GM18508 (cell line): Measurements from ENCODE around the gene GNL3.
A peak's percentile ranks its signal among the peaks of the same experiment; 100 is the strongest.
"Not testable (repeated sequence)": the region's sequence is repeated elsewhere in the genome, so short reads cannot be mapped to it uniquely, and the experiment has no call there.

Source experiments
- ATAC-seq: cut with Tn5 transposase; IDR thresholded peaks from one replicate; pipeline ENCODE4 v1.9.1; 2021; ENCODE audit warnings: moderate number of reproducible peaks; ENCODE audit not compliant: insufficient read depth, unreplicated experiment

The GNL3 gene, protein sequence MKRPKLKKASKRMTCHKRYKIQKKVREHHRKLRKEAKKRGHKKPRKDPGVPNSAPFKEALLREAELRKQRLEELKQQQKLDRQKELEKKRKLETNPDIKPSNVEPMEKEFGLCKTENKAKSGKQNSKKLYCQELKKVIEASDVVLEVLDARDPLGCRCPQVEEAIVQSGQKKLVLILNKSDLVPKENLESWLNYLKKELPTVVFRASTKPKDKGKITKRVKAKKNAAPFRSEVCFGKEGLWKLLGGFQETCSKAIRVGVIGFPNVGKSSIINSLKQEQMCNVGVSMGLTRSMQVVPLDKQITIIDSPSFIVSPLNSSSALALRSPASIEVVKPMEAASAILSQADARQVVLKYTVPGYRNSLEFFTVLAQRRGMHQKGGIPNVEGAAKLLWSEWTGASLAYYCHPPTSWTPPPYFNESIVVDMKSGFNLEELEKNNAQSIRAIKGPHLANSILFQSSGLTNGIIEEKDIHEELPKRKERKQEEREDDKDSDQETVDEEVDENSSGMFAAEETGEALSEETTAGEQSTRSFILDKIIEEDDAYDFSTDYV

DNA sequence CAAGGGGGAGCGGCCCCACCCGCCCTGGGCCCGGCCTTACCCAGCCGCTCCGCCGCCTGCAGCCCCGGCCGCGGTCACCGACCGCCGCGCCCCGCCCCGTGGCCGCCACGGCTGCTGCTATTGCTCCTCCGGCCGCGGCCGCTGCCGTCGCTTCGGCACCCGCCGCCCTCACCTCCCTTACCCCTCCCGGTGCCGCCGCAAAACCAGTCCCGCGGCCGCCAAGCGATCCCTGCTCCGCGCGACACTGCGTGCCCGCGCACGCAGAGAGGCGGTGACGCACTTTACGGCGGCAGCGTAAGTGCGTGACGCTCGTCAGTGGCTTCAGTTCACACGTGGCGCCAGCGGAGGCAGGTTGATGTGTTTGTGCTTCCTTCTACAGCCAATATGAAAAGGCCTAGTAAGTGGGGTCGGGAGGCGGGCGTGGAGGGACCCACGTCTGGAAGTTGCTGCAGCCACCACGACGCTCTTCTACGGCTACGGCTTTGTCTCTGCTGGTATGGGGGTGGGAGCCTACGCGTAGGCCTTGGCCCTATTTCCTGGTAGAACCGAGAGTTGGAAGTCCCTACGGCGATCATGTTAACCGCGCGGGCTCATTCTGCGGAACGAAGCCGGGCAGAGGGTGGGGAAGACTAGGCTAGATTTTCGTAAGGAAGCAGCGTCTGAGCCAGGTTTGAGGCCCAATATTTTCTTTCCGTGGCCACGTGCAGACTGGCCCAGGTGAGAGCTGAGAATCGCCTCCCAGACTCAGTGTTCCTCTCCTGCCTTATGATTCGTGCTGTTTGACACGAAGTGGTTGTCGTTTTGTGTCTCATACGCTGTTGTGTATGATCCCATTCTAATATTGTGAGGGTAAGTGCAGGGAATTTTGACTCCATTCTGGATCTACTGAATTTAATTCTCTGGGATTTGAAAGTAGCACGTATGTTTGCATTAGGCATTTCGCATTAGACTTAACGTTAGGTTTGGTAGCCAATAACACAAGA lies at the start of gene GNL3, which contains the start of gene PBRM1:
Gene GNL3, plus strand, starts transcription at position 324 of the 983 bp plus-strand sequence. Its CDS starts 61 bp downstream, at position 385.
Gene PBRM1, minus strand, starts transcription at position 205 of the 983 bp plus-strand sequence.
- ATAC-seq: peak; percentile 42

DNA sequence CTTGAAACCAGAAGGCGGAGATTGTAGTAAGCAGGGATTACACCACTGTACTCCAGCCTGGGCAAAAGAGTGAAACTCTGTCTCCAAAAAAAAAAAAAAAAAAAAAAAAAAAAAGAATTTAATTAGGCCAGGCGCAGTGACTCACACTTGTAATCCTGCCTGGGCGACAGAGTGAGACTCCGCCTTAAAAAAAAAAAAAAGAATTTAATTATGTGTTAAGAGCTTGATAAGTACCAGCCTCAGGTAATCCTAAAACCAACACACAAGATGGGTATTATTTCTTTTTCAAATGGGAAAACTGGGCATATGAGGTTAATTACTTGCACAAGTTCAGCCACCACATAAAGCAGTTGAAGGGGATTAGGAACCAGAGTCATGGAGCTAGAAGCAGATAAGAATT lies 49.2 kb upstream of the GNL3 start:
- no peak for ATAC-seq

DNA sequence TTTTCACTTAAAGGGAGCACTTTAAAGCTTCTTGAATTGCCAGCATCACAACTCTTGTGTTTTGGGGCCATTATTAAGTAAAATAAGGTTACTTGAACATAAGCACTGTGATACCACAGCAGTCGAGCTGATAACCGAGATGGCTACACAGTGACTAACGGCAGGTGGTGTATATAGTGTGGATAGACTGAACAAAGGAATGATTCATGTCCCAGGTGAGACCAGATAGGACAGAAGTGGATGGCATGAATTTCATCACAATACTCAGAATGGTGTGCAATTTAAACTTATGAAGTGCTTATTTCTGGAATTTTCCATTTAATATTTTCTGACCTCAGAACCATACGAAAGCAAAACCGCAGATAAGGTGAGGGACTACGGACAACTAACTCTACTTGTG lies 40.3 kb upstream of the GNL3 start:
- ATAC-seq: no peak

DNA sequence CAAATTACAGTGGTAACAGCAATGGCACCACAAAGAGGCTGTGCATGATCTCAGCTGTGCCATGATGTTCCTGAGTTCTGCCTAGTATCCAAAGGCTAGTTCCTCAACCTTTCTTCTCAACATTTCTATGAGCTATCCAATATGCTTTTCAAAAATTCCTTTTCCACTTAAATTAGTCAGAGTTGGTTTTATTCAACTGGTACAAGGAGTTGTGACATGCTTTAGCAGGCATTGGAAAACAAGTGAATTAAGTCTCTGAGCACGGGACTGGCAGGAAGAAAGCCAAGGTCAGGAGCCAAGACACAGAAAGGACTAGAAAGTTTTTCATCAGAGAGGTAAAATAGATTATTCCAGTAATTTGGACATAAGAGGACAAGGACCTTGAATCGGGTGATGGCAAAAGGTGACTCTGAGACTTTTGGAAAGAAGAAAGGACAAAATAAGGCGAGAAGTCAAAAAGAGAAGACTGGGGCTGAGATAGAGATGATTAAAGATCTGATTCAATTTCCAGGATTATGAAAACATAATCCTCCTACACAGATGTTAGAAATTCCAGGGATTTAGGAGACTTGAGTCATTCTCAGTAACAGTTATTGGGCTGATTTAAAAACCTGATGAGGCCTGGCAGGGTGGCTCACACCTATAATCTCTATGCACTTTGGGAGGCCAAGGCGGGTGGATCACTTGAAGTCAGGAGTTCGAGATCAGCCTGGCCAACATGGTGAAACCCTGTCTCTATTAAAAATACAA lies 36.2 kb upstream of the GNL3 start:
- no peak for ATAC-seq

DNA sequence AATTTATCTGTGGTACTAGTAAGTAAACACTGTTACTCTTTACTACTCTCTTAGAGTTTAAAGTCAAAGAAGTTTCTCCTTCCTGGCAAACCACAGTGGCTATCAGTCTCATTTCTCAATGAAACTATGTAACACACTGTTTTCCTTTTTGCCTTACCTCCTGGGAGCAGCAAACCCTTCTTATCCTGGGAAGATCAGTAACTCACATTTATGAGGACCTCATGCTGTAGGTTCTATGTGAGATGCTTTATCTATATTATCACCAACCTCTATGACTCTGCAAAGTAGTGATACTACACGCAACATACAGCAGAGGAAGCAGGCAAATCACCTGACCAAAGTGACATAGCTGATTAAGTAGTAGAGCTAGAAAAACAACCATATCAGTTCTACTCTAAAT lies 35.4 kb upstream of the GNL3 start:
- ATAC-seq: no peak

- ATAC-seq: no peak
Observed at GRCh38 chr3:52651592-52651991, 34.2 kb upstream of the GNL3 start.

DNA sequence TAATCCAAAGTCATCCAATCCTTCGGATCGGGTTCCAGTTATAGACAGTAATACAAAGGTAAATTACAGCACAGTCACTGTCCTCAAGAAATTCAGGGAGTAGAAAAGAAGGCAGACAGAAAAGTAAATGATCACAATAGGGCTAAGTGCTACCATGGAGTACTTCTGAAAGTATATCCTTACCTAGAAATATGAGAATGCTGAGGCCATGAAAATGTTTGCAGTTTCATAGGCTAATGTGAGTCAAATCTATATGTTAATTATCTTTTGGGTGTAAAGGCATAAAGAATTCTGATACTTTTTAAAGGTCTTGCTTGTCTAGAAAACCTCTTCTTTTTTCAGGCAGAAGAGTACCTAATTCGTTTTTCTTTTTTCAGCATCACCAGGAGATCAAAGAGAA lies 29.9 kb upstream of the GNL3 start:
- ATAC-seq: no peak

DNA sequence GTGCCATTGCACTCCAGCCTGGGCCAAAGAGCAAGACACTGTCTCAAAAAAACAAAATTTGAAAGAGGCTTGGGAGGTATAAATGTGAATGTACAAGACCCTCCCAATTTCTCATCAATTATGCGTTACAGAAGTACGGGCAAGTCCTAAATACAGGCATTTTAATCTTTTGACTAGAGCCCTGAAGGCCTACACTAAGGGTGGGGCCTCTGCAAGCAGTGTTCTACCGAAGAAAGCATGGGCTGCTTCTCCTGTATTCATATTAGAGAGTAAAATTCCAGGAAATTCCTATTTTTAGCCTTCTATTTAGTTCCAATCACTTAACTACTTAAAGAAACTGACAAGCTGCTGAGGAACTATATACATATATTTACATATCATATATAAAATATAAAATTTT lies 25.8 kb upstream of the GNL3 start:
- no peak for ATAC-seq

DNA sequence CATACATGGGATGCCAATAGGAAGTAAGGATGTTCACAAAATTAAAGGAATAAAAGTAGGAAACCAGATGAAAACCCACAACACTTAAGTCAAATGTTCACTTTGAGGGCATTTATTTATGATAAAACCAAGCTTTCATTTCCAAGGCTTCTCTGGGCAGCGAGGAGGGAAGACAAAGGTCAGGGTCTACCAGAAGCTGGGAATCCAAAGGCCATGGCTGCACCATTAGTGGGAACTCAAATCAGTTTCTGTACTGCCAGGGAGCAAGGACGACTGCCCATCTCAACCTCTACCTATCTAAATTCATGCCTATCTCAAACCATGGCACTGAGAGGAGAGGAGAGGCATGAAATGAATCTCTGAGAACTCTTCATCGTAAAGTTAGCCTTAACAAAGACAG lies 22.7 kb upstream of the GNL3 start:
- no peak for ATAC-seq

GRCh38 chr3:52670621-52671521 lies 15.0 kb upstream of the GNL3 start:
- peak; percentile 67 for ATAC-seq

GRCh38 chr3:52671676-52672075 lies 14.2 kb upstream of the GNL3 start:
- ATAC-seq: no peak

DNA sequence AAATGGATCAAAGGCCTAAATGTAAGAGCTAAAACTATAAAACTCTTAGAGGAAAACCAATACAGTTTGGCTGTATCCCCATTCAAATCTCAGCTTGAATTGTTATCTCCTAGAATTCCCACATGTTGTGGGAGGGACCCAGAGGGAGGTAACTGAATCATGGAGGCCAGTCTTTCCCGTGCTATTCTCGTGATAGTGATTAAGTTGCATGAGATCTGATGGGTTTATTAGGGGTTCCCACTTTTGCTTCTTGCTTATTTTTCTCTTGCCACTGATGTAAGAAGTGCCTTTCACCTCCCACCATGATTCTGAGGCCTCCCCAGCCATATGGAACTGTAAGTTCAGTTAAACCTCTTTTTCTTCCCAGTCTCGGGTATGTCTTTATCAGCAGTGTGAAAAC lies 9.6 kb upstream of the GNL3 start:
- ATAC-seq: not testable (repeated sequence)

DNA sequence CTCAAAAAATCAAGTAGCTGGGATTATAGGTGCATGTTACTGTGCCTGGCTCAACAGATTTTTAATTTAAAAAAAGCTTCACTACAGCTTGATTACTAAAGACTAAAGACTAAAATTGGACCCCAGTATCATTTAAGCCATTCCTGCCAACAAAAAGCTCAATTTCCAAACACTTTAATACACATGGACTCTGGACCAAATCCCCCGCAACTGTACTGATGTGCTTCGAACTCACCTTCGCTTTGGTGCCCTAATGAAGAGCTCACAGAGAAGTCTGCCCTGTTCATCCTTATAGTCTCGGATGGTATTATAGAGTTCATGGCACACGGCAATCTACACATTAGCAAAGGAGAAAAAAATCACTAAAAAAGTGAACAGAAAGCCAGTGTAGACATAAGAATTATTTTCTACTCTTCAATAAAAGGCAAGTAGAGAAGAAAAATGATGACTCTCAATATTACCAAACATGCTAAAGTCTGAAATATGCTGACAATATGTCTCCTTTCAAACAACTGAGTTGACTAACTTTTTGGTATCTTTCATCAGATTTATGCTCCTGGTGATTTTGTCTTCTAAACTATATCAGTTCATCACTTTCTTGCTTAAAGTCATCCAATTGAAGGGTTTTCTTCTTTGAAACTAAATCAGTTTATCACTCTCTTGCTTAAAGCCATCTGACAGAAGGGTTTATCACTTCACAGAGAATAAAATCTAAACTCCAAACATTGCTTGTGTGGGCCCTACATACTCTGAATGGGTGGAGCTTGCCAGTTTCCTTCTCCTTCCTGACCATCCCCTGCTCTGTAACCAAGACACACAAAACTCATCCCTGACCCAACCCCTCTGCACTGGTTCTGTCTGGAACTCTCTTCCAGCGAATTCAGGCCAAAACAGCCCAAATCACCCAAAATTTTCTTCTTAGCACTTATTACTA lies 7.3 kb upstream of the GNL3 start:
- ATAC-seq: no peak

GRCh38 chr3:52679199-52679538 lies 6.7 kb upstream of the GNL3 start:
- ATAC-seq: no peak

- ATAC-seq: no peak
Observed at GRCh38 chr3:52679811-52680210, 6.0 kb upstream of the GNL3 start.

GRCh38 chr3:52681596-52681995 lies 4.2 kb upstream of the GNL3 start:
- no peak for ATAC-seq

DNA sequence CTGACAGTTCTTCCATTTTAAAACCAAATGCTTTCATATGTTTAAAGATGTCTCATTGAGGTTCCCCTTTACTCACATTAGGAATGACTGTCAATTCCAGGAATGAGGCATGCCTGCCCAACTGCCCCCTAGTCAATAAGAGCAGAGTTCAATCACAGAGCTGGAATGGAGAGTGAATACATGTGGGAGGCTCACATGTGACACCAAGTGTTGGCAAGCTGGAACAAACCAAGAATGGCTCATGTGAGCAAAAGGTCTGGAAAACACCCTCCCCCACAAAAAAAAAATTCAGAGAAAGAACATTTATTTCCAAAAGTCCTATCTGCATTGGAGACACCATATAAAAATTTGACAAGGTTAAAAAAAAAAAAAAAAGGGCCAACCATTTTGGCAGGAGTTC lies 3.8 kb upstream of the GNL3 start:
- ATAC-seq: no peak

GRCh38 chr3:52683611-52684010 lies 2.2 kb upstream of the GNL3 start:
- ATAC-seq: no peak
